ENCODE measurements around the gene SHISA6.

SHISA6 gene

DNA sequence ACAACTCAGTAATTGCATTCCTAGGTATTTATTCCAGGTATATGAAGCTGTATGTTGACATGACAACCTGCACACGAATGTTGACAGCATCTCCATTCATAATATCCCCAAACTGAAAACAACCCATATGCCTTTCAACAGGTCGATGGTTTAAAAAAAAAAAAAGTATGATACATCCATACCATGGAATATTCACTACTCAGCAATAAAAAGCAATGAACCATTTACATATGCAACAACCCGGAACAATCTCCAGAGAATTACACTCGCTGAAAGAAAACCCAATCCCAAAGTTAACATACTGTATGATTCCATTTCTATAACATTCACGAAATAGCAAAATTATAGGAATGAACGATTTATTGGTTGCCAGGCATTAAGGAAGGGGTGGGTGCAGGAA, 304.0 kb downstream of the SHISA6 start:
- no peak for DNase-seq

DNA sequence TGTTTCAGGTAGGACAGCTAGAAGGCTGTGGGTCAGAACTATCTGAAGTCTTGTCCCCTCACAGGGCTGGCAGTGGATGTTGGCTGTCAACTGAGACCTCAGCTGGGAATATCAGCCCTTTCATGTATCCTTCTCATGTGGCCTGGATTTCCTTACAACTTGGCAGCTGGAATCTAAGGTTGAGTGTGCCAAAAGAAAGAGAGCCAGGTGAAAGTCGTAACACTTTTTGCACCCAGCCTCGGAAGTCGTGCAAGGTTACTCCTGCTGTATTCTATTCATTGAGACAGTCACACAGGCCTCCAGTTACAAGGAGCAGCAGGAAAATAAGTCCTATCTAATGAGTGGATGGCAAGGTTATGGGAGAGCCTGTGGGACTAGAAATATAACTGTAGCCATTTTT, 304.7 kb downstream of the SHISA6 start:
- DNase-seq = no peak

- DNase-seq = no peak
Observed at GRCh38 chr17:11547853-11548252, 306.8 kb downstream of the SHISA6 start.

DNA sequence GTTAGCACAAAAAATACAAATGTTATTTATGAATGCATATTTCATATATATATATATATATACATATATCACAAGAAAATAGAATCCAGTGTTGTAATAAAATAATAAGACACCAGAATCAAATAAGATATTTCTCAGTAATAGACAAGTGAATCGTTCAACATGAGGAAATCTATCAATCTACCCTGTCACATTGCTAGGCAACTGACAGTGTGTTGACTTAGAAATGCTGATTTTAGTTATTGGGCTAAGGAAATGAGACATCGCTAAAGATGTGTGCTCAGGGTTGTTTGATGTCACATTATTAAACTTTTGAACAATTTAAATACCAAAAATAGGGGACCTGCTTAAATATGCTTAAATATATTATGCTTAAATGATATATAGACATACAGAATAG, 307.4 kb downstream of the SHISA6 start:
- no peak for DNase-seq

GRCh38 chr17:11550431-11550830, 309.4 kb downstream of the SHISA6 start:
- DNase-seq = no peak

DNA sequence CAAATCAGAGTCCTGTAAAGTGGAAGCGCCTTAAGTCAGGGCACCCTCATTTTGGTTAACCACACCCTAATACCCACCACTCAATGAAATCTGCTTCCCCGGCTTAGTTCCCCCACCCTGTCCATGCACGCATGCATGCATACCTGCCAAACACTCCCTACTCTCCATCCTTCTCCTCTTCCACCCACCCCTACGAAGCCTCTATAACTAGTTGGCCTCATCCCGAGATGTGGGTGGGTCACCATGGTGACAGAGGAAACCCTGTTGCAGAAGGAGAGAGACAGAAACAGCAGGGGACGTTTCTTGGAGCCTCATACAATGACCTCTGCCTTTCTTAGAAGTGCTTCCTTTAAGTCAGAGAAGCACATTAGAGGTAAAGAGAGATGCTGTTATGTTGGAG, 310.4 kb downstream of the SHISA6 start:
- no peak for DNase-seq

DNA sequence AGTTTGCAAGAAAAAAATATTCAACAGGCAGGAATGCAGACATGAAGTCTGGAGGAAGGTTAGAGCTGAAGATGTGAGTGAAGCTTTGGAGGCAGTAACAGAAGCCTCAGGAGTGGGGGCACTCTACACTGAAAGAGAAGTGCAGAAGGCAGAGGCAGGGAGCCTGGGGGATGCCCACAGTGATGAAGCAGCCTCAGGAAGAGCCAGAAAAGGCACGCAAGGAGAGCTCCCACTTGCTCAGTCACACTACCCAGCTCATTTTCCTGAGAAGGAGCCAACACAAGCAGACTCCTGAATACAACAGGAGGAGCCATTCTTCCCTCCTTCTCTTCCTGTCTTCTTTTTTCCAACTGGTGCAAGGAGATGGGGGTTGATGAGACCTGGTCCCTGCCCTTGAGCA, 312.1 kb downstream of the SHISA6 start:
- no peak for DNase-seq

DNA sequence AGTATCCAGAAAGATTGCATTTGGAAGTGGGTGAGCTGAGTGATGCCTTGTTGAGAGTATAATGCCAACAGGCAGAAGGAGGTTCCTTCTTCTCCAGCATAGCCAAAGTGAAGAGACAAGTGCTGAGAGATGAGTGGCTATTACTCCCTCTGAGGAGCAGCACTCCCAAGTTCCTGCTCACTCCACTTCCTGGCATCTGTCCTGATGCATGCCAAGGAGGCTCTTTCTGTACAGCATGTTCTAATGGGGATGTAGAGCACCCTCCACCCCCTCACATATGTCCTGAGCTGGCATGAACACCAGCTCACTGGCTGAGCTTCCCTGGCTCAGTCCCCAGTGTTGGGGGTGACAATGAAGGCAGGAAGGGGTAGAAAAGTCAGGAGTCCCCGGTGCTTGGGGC, 313.0 kb downstream of the SHISA6 start:
- DNase-seq = no peak

DNA sequence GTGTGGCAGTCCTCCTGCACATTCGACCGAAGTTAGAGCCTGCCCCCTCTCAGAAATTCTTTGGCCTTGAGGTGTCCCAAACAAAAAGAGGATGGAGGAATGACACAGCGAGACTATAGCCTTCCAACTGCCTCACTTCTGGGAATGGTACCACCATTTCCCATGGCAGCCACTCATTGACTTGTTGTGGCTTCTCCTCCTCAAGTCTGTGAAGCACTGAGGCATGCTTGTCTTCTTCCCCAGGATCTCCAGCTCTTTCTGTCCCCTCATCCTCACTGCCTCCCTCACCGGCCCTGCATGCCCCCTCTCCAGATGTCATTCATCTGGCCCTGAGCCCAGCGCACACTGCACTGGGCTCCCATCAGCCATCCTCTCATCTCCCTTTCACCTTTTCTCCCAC, 313.5 kb downstream of the SHISA6 start:
- no peak for DNase-seq

DNA sequence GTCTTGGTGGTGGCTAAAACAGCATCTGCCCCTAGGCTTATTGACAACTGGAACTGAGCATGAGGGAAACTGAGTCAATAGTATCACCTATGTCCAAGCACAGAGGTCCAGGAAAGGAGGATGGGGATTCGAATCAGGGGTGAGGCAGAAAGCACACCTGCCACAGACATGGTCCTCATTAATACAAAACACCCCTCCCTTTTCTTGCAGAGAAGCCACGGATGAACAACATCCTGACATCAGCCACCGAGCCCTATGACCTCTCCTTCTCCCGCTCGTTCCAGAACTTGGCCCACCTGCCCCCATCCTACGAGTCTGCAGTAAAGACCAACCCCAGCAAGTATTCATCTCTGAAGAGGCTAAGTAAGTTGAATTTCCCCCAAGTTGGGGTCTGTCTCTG, 314.5 kb downstream of the SHISA6 start:
- DNase-seq = no peak

GRCh38 chr17:11557727-11558452, 316.9 kb downstream of the SHISA6 start:
- DNase-seq = no peak

GRCh38 chr17:11558681-11559234, 317.7 kb downstream of the SHISA6 start:
- DNase-seq = no peak

DNA sequence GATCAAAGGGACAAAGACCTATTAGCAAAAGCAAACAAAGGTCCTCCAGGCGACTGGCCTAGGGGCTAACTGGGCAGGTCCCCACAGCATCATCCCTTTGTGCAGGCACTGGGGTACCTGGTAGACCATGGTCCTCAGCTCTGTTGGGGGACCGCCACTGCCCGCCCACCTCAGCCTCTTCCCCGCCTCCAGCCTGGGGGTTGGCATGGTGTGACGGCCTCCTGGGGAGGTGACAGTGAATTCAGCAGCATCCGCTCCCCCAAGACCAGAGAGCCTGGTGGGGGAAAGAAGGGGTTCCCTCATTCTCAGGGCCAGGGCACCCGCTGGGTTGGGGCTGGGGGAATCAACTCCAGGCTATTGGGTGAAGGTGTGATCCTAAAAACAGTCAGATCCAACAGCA, 318.6 kb downstream of the SHISA6 start:
- no peak for DNase-seq

- no peak for DNase-seq
Observed at GRCh38 chr17:11561281-11561680, 320.3 kb downstream of the SHISA6 start.

DNA sequence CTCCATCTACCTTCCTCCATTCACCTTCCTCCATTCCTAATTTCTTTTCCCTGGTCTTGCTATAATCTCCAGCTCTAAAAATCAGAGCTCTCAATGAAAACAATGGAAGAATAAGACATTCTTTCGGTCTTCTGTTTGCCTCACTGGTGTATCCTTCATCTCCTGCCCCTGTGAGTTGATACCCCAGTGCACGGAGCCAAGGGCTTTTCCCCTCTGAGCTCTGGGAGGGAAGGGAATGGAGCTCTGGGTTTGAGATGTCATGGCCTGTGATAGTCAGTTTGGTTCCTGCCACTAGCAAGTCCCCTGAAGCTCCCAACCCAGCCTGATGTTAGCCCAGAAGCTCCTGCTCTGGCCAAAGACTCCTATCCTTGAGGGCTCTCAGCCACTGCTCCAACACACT, 320.7 kb downstream of the SHISA6 start:
- DNase-seq = no peak

GRCh38 chr17:11564589-11565380, 323.8 kb downstream of the SHISA6 start:
- DNase-seq = peak in 3 of 14 donors; percentile 5 to 20 (median 16)

GRCh38 chr17:11565591-11565990, 324.6 kb downstream of the SHISA6 start:
- DNase-seq = no peak

DNA sequence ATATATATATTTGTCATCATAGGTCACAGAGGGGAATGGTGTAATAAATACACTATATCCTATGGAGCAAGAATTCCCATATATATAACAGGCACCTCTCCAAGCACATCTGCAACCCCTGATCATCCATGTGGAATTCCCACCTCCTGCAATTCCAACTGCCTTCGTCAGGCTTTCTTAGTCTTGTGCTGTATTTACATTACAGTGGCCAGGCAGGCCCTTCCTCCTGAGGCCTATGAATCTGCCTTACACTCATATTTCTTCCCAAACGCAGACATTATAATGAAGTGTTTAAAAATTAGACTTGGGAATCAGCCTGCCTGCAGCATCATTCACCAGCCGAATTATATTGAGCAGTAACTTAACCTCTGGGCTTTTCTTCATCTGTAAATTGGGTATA, 338.0 kb downstream of the SHISA6 start:
- DNase-seq = no peak

GRCh38 chr17:11580677-11581076, 339.7 kb downstream of the SHISA6 start:
- DNase-seq = no peak

GRCh38 chr17:11582217-11582616, 341.2 kb downstream of the SHISA6 start:
- DNase-seq = no peak

- DNase-seq = no peak
Observed at GRCh38 chr17:11583306-11583992, 342.4 kb downstream of the SHISA6 start.

DNA sequence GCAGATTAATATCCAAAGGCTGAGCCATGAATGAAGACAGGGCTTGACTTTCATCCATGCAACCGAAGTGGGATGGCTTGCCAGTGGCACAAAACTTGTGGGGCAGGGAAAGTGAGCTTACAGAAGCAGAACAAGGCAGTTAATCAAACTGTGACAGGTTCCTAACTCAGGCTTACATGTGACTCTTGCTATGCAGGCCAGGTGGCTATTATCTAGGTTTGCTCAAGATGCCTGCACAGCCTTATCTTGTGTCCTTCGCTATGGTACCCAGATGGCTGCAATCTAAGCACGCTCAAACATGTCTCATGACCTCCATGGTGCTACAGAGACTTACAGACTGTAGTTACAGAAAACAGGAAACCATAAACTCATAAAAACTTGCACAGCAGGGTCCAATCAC, 348.7 kb downstream of the SHISA6 start:
- no peak for DNase-seq

Data from C1 segment of cervical spinal cord (tissue), 14 donors.